ENCODE results near the gene PHKA2. TPM values are rescaled to one million over a fixed set of nuclear protein-coding genes. Genes with fewer than 3 reads are reported as not detected.

The PHKA2 gene
- total RNA-seq, 1 donor from 2014 or later = 13.2 TPM

DNA sequence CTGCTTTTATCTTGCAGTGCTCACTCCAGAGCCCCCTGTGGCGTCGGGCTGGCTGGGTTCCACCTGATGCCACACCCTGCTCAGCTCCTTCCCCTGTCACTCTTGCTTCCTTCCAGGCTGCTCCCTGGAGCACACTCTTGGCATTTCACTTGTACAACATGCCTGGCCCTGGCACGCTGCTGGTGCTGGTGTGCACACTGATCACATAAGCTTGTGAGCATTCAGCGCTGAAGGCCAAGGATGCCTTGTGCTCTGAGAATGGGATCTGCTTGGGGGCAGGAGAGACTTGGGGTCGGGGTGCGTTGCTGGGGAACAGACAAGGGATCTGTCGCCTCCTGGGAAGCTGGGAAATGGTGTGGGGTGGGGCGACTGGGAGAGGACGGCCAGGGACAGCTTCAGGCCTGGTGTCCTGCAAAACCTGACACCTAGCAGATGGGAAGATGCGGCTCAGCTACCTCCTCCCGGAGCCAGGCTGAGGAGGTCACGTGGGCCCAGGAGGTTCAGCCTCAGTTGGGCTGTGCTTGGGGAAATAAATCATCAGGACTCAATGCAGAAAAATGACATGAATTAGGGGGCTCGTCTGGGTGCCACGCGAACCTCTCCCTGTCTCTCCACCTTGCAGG is 108.5 kb downstream of the PHKA2 start:
- H3K9me3 Mint-ChIP-seq (ENCODE audit: unreplicated experiment) = no peaks in the 10 kb centered on the region
- no peaks in the 10 kb centered on the region for H3K36me3 Mint-ChIP-seq (ENCODE audit: unreplicated experiment)
- no peak for TF ChIP-seq CTCF (IDR thresholded peaks at IDR 0.05; ENCODE audit: partially characterized antibody, unreplicated experiment)
- H3K4me1 Mint-ChIP-seq (ENCODE audit: low read depth, unreplicated experiment) = peaks cover 2% of the 10 kb centered on the region
- no peak for DNase-seq
- no peak overlapping the region for H3K27ac Mint-ChIP-seq (ENCODE audit: unreplicated experiment)
- H3K27me3 Mint-ChIP-seq (ENCODE audit: unreplicated experiment) = peaks cover 1% of the 10 kb centered on the region
- H3K4me3 Mint-ChIP-seq (ENCODE audit: unreplicated experiment) = no peak overlapping the region

DNA sequence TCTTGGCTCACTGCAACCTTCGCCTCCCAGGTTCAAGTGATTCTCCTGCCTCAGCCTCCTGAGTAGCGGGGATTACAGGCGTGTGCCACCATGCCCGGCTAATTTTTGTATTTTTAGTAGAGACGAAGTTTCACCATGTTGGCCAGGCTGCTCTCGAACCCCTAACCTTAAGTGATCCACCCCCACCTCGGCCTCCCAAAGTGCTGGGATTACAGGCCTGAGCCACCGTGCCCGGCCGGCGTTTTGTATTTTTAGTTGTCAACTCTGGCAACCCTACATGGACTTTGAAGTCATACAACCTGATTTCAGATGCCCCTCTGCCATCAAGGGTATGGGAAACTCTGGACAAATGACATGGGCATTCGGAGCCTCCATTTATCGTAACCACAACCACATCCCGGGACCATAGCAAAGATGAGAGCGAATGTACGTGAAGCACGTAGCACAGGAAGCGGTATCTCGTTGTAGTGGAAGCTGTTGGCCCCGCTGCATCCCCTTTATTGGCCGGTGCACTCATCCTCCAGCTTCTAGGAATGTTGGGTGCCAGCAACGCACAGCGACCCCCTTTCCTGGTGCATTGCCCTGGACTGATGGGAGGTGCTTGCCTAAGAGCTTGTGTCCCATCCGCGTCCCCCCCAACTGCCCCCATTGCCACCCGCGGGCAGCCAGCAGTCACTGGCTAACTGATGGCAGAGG is 109.2 kb downstream of the PHKA2 start:
- no peak for DNase-seq
- H3K9me3 Mint-ChIP-seq (ENCODE audit: unreplicated experiment) = no peaks in the 10 kb centered on the region
- no peak overlapping the region for H3K4me3 Mint-ChIP-seq (ENCODE audit: unreplicated experiment)
- no peak overlapping the region for H3K27ac Mint-ChIP-seq (ENCODE audit: unreplicated experiment)
- no peaks in the 10 kb centered on the region for H3K36me3 Mint-ChIP-seq (ENCODE audit: unreplicated experiment)
- H3K4me1 Mint-ChIP-seq (ENCODE audit: low read depth, unreplicated experiment) = peaks cover 2% of the 10 kb centered on the region
- TF ChIP-seq CTCF (IDR thresholded peaks at IDR 0.05; ENCODE audit: partially characterized antibody, unreplicated experiment) = no peak
- peaks cover 1% of the 10 kb centered on the region for H3K27me3 Mint-ChIP-seq (ENCODE audit: unreplicated experiment)

- no peak overlapping the region for H3K27ac Mint-ChIP-seq (ENCODE audit: unreplicated experiment)
- H3K9me3 Mint-ChIP-seq (ENCODE audit: unreplicated experiment) = no peaks in the 10 kb centered on the region
- peaks cover 1% of the 10 kb centered on the region for H3K27me3 Mint-ChIP-seq (ENCODE audit: unreplicated experiment)
- no peak for DNase-seq
- peaks cover 2% of the 10 kb centered on the region for H3K4me1 Mint-ChIP-seq (ENCODE audit: low read depth, unreplicated experiment)
- H3K4me3 Mint-ChIP-seq (ENCODE audit: unreplicated experiment) = no peak overlapping the region
- TF ChIP-seq CTCF (IDR thresholded peaks at IDR 0.05; ENCODE audit: partially characterized antibody, unreplicated experiment) = no peak
- H3K36me3 Mint-ChIP-seq (ENCODE audit: unreplicated experiment) = no peaks in the 10 kb centered on the region
Observed at GRCh38 chrX:18873836-18874235, 110.1 kb downstream of the PHKA2 start.

DNA sequence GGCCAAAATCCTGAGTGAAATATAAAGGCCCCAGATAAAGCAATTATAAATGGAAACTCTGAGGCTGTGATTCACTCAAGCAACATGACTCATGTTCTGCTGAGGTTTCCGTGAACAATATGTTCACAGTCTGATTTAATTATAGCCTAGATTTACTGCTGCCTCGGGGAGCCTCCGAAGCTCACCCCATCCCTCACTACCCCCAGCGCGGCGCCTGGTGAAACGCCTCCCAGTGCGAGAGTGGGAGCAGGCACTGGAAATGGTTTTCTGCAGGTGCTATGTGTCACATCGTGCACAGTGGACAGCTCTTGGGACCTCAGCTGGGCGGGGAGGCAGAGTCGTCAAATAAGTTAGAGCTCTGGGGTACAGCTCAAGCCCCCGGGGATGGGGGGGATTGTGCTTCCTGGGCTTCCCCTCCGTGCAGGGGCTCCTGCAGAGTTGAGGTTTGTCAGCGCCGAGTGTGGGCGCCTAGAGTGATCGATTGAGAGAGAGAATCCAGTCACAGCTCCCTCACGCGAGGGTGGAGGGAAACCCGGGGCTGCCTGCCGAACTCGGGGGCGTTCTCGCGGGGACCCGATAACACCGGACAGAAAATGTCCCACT is 110.6 kb downstream of the PHKA2 start:
- peaks cover under 1% of the 10 kb centered on the region for H3K27me3 Mint-ChIP-seq (ENCODE audit: unreplicated experiment)

More for the DNA sequence above, 110.6 kb downstream of the PHKA2 start:
- H3K4me1 Mint-ChIP-seq (ENCODE audit: low read depth, unreplicated experiment) = peaks cover 2% of the 10 kb centered on the region
- H3K36me3 Mint-ChIP-seq (ENCODE audit: unreplicated experiment) = no peaks in the 10 kb centered on the region
- TF ChIP-seq CTCF (IDR thresholded peaks at IDR 0.05; ENCODE audit: partially characterized antibody, unreplicated experiment) = no peak
- H3K27ac Mint-ChIP-seq (ENCODE audit: unreplicated experiment) = no peak overlapping the region
- DNase-seq = no peak
- no peak overlapping the region for H3K4me3 Mint-ChIP-seq (ENCODE audit: unreplicated experiment)
- H3K9me3 Mint-ChIP-seq (ENCODE audit: unreplicated experiment) = no peaks in the 10 kb centered on the region
